GM18870 (cell line): ENCODE data around the gene HIVEP3.

Experiments used
- ATAC-seq: cut with Tn5 transposase; IDR thresholded peaks from one replicate; pipeline ENCODE4 v1.9.1; 2021; ENCODE audit warnings: moderate library complexity; ENCODE audit not compliant: unreplicated experiment

The HIVEP3 gene

GRCh38 chr1:41640141-41640751, 278.5 kb downstream of the HIVEP3 start:
- no peak for ATAC-seq

DNA sequence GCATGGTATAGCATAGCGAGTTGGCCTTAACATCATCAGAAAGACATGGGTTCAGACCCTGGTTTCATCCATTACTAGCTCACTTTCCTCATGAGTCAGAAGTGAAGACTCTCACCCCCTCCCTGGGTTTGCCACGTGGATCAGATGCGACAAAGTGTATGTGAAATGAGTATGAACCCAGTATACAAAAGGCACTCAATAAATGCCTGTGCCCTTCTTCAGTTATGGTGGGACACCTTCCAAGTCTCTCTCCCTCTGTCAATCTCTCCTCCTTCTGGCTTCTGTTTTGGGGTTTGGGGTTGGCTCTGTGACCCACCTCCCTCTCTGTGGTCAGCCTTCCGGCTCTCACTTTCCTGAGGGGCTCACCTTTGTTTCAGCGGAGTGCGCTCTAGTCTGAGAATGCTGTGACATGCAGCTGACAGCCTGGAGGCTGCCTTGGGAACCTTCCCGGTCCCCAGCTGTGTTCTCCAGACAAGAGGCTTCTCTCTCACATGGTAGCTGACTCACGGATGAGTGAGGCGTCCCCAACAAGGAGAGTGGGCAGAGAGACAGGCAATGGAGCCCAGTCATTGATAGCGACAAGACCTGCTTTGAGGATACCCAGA, 279.3 kb downstream of the HIVEP3 start:
- ATAC-seq, result no peak

- ATAC-seq, result no peak
Observed at GRCh38 chr1:41638086-41639024, 280.4 kb downstream of the HIVEP3 start.

- ATAC-seq, result no peak
Observed at GRCh38 chr1:41637367-41637766, 281.4 kb downstream of the HIVEP3 start.

- no peak for ATAC-seq
Observed at GRCh38 chr1:41633764-41634163, 285.0 kb downstream of the HIVEP3 start.

DNA sequence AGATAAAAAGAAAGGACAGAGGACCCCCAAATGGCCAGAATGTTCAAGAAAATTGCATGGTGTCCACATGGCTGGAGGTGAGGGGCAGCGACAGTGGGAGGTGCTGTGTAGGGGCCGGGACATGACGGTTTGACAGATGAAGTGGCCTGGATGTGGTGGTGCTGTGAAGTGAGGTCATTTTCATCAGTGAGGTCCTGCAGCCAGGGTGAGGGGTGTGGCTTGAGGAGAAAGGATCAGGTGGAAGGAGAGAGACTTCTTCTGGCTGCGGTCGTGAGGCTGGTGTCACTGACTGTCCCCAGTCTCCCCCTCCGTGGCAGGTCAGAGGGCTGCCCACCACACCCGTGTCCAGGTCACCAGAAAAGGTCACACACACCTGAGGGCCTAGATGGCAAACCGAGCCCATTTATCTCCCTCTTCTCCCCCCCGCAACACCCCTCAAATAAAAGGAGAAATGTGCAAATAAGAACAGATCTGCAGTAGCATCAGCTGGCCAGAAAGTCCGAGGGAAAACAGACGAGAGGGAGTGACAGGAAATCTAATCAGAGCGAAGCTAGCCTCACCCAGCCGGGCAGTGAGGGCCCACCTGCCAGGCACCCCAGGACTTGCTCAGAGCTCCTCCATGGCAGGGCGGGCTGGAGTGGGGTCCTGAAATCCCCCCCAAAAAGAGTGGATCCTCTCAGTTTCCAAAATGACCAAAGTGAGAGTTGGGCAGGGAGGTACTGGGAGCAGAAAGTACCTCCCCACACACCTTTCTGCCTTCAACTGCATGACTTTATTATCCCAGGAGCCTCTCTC, 285.7 kb downstream of the HIVEP3 start:
- no peak for ATAC-seq

- no peak for ATAC-seq
Observed at GRCh38 chr1:41631971-41632370, 286.8 kb downstream of the HIVEP3 start.

DNA sequence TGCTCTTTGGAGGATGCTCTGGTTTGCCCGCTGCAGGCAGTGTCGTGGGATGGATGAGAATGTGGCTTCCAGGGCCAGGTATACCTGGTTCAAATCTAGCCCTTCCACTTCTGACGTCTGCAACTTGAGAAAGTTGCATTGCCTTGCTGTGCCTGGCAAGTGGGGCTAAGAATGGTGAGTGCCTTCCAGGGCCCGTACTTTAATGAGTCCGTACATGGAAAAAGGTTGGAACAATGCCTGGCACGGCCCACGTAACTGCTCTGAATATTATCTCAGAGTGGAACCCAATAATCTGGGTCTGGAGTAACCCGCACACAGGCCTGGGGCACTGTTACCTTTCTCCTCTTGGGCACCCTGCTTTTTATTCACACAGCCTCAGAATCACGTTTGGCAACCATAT, 287.6 kb downstream of the HIVEP3 start:
- ATAC-seq, result no peak

GRCh38 chr1:41629571-41629970, 289.2 kb downstream of the HIVEP3 start:
- ATAC-seq, result no peak

- ATAC-seq, result no peak
Observed at GRCh38 chr1:41629141-41629540, 289.6 kb downstream of the HIVEP3 start.

GRCh38 chr1:41627491-41628280, 291.0 kb downstream of the HIVEP3 start:
- no peak for ATAC-seq

DNA sequence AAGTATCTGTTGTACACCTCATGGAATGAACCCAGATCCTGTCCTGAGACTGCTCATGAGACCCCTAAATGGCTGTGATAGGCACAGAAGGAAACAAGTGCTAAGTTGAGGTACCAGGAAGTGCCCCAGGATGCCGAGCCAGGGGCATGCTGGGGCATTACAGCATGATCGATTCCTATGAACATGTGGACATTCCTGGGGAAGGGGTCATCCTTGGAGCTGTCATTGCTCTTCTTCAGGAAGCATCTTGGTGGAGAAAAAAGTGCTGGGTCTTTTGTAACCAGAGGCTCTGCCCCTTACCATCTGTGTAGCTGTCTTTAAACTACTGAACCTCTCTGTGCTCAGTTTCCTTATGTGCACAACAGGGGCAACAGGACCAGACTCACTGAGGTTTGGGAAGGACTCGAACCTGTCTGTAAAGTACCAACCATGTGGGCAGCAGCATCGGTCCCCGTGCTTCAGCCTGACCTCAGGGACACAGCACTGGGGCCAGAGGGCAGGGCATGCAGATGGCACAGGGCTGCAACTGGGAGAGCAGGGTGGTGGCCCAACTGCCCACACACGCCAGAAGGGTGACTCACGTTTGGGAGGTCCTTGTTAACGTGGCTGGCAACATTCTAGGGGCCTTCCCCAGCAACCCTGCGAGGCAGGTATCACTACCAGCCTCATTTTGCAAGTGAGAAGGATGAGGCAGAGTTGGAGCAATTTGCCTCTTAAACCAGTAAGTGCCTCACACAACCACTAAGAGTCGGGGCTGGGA, 291.9 kb downstream of the HIVEP3 start:
- no peak for ATAC-seq

DNA sequence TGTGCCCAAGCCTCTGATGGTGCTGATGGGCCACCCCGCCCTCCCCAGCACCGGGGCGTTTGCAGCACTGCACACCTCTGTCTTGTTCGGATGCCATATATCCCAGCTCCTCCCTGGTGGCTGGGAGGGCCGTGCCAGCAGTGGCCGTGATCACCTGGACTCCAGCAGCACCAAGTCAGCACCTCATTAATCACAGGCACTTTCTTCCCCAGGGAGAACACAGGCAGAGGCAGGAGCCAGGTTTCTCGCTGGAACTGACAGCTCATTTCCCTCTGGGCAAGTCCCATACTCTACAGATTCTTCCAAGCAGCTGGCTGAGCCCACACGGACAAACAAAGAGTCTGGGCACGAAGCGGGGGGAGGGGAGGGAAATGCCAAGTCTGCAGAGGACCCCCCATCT, 292.6 kb downstream of the HIVEP3 start:
- ATAC-seq, result no peak

DNA sequence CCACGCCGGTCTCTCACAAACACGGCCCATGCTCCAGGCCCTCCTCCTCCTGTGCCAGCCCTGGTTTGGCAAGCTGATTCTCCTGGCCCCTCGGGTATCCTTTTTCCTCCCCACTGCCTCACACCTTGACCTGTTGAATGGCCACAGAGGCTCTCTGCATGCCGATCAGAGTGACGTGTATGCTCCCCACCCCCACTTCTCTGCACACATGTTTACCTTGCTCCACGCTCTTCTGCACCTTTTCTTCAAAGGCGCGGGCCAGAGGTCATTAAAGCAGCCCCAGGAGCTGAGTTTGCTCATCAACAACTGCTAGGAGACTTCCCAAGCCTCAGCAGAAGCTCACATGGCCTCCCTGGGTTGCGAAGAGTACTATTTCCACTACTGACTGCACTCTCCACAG, 295.0 kb downstream of the HIVEP3 start:
- no peak for ATAC-seq

DNA sequence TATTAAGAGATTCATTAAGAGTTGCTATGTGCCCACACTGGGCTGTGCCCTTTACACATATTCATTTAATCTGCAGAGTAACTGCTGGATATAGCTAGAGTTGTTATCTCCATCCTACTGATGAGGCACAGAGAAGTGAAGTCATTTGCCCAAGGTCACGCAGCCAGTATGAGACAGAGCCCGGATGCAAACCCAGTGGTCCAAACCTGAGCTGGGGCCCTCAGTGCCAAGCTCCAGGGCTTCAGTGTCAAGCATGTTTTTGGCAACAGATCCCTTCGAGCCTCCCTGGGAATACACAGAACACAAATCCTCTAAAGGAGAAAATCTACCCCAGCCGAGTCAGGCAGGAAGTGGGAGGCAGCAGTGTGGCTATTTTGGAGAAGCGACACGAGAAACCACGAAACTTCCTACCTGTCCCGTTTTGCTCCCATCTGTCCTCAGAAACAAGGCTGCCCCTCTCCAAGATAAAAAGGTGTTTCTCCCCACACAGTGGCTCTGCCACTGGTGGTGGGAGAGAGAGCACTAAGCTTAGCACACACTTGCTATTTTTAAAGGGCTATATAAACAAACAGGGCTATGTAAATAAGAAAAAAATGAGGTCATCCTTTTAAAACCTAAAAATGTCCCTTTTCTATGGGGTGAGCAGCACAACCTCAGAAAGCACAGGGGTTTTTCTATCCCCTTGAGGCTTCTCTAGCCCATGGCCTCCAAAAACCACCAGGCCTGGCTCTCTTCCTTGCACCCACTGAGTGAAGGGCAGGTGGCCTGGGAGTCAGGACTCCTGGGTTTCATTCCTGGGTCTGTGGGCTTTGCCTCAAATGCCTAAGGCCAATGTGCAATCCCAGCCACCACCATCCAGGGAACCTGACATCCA, 295.6 kb downstream of the HIVEP3 start:
- peak; percentile 67 for ATAC-seq

DNA sequence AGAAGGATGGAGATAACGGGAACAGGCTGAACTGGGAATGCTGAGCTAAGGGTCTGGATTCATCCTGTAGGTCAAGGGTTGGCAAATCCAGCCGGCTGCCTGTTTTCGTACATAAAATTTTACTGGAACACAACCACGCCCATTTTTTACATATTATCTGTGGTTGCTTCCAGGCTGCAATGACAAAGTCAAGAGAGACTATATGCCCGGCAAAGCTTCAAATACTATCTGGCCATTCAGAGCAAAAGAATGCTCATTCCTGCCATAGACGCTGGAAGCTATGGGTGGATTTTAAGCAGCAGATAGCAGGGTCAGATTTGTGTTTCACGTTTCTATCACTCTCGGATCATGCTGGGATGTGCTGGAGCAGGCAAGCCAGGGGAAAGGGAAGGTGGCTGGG, 296.3 kb downstream of the HIVEP3 start:
- ATAC-seq, result no peak

DNA sequence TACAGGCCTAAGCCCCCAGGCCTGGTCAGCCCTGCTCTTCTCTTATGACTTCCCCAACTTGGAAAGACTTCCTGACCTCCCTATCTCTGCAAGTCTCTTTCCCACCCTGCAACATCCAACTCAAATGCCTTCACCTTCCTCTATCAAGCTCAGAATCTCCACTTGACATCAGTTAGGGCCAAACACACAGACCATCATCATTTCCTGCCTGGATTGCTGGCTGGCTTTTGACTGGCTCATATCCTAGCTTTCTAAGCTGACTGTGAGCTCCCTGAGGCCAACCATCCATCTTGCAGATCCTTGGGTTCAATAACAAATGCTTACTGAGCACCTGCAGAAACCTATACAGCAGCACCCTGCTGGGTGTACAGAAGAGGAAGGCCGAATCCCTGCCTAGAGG, 296.9 kb downstream of the HIVEP3 start:
- no peak for ATAC-seq

- no peak for ATAC-seq
Observed at GRCh38 chr1:41621256-41621655, 297.5 kb downstream of the HIVEP3 start.
